Measurements from ENCODE around the gene OR2J3.
A peak's percentile ranks its signal among the peaks of the same experiment; 100 is the strongest.
"Not testable (repeated sequence)": the region's sequence is repeated elsewhere in the genome, so short reads cannot be mapped to it uniquely, and the experiment has no call there.

OR2J3 gene

DNA sequence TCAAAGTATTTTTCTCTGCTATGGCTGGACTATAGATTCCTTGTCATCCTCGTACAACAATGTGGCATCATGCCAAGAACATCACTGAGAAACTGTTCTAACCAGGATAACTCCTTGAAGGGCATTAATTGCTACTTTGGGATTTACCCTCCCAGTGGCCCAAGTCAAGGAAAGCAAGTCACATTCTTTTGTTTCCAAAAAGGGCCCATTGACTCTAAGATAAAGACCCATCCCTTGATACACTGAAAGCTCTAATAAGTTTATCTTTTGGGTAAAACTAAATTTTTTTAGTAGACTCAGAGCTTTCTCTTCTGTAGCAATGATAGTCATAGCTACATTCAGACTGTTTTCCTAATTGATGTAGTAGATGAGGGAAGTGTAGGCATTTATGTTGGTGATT lies at the start of gene OR2J3:
TSS of gene OR2J3 (plus strand) at position 301 of the 400 bp plus-strand sequence. CDS start 3,833 bp downstream, outside the sequence.
- Mint-ChIP-seq H3K36me3 (no peaks in the 10 kb centered on the region), H3K4me3 (no peak within 1 kb of the TSS), H3K27me3 (no peaks in the 10 kb centered on the region), H3K4me1 (no peaks in the 10 kb centered on the region), H3K27ac (no peak within 1 kb of the TSS), H3K9me3 (no peaks in the 10 kb centered on the region)
- DNase-seq: no peak
- CTCF ChIA-PET: no interaction called here

DNA sequence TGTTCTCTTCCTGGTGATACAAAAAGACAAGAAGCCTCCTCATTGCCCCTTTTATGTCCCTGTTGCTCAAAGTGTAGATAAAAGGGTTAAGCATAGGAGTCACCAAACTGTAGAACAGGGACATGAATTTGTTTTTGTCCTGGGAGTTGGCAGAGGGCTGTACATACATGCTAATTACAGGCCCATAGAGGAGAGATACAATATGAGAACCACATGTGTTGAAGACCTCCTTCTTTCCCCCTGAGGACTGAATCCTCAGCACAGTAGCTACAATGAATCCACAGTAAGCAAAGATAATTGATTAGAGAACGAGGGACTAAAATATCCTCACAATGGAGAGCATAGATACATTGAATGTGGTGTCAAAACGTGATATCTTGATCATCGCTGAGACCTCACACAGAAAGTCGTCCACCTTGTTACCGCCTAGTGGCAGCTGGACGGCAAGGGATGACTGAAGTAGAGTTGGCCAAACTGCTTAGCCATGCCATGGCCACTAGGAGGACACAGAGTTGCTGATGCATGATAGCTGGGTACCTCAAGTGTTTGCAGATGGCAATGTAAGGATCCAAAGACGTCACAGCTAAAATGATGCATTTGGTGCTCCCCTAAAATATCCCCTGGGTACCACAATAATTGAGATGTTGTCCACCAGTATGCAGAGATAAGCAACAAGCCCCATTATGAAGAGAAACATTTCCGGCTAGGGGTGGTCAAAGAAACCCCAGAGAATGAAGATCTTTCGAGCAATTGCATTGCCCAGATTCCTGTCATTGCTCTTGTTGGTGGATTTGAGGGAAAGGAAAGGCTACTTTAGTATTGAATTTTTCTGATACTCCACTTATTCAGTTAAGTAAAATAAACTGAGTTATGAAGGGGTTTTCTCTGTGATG lies 35.8 kb upstream of the OR2J3 start:
- Mint-ChIP-seq H3K36me3 (no peaks in the 10 kb centered on the region), H3K9me3 (peaks cover 2% of the 10 kb centered on the region), H3K4me1 (no peaks in the 10 kb centered on the region), H3K27ac (no peak overlapping the region), H3K27me3 (peaks cover 12% of the 10 kb centered on the region), H3K4me3 (no peak overlapping the region)
- peak; percentile 24 for DNase-seq
- CTCF ChIA-PET: no interaction called here

DNA sequence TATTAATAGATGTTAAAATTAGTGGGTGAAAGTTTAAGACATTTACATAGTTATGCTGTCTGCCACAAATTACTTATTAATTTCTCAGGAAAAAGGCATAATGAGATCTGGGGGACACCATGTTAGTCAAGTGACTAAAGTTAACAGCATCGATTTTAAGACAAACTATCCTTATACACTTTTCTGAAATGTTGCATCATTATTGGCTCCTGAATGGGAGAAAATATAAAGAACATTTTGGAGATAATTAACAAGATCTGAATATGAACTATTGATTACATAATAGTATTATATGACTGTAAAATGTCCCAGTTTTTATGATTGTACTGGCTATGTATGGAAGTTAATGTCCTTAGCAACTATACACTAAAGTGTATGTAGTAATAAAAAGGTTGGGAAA lies 28.7 kb upstream of the OR2J3 start:
- no peak for DNase-seq
- H3K27me3 Mint-ChIP-seq: peaks cover 21% of the 10 kb centered on the region
- H3K36me3 Mint-ChIP-seq: no peaks in the 10 kb centered on the region
- CTCF ChIA-PET: no interaction called here
- no peaks in the 10 kb centered on the region for H3K4me1 Mint-ChIP-seq
- H3K9me3 Mint-ChIP-seq: no peaks in the 10 kb centered on the region
- no peak overlapping the region for H3K27ac Mint-ChIP-seq
- H3K4me3 Mint-ChIP-seq: no peak overlapping the region

DNA sequence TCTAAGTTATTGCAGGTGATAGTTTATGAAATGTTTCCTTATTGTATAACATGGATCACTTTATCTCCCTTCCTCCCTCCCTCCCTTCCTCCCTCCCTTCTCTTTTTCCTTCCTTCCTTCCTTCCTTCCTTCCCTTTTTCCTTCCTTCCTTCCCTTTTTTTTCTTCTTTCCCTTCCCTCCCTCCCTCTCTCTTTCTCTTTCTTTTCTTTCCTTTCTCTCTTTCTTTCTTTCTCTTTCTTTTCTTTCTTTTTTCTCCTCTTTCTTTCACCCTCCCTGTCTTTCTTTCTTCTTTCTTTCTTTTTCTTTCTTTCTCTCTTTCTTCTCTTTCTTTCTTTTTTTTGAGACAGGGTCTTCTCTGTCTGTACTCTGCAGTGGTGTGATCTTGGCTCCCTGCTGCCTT lies 26.5 kb upstream of the OR2J3 start:
- no peaks in the 10 kb centered on the region for H3K9me3 Mint-ChIP-seq
- H3K27ac Mint-ChIP-seq: no peak overlapping the region
- CTCF ChIA-PET: no interaction called here
- no peaks in the 10 kb centered on the region for H3K4me1 Mint-ChIP-seq
- peaks cover 15% of the 10 kb centered on the region for H3K27me3 Mint-ChIP-seq
- H3K36me3 Mint-ChIP-seq: no peaks in the 10 kb centered on the region
- H3K4me3 Mint-ChIP-seq: no peak overlapping the region
- DNase-seq: no peak

DNA sequence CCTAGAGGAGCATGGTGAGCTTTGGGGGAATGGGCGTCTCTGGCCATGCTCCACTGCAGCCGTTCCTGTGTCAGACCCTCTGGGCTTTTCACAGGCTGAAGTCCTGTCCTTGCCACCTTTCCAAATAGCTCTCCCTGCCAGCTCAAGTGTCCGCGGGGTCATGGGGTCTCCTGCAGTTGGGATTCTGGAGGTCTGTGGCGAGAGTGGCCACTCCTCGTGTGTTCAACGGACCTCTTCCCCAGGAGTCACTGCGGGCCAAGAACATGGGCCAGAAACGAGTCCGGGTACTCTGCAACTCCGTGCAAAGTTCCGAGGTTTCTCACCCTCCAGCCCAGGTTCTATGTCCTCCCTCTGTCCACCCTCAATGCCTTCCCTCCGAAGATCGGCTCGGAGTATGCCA lies 25.4 kb upstream of the OR2J3 start:
- Mint-ChIP-seq H3K36me3 (no peaks in the 10 kb centered on the region), H3K4me1 (no peaks in the 10 kb centered on the region), H3K27me3 (peaks cover 9% of the 10 kb centered on the region), H3K27ac (no peak overlapping the region), H3K9me3 (no peaks in the 10 kb centered on the region), H3K4me3 (no peak overlapping the region)
- DNase-seq: no peak
- CTCF ChIA-PET: no interaction called here

DNA sequence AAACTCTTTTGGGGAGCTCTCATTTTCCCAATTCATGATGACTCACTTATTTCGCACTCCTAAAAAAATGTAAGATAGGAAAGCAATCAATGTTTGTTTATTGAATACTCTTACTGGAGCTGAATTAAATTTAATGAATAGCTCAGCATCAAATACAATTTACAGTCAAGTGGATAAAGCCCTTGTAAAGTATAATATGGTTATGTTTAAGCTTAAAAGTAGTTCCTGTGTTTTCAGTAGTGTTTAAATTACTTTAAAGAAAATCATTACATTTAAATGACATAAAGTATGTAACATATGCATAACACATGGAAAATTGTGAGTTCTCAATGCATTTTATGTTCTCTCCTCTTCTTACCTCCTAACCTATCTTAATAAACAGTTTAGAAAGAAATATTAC lies 20.6 kb upstream of the OR2J3 start, which contains the start of gene OR2B3:
TSS of gene OR2B3 (minus strand) at position 101 of the 400 bp plus-strand sequence. CDS start at position 36, 65 bp downstream.
- CTCF ChIA-PET: no interaction called here
- no peak within 1 kb of the TSS for H3K4me3 Mint-ChIP-seq
- peaks cover 4% of the 10 kb centered on the region for H3K27me3 Mint-ChIP-seq

DNA sequence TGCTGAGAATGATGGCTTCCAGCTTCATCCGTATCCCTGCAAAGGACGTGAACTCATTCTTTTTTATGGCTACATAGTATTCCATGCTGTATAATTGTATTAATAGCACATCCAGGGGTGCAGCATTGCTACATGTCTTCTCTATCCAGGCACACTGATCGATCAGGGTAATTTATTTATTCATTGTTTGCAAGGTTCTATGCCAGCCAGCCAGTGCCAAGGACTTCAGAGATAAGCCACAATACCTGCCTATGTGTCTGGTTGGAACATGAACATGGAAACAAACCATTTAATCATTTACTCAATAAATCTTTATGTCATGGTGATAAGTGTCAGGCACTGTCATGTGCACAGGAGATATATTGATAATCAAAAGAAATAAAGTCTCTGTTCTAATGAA lies 14.9 kb upstream of the OR2J3 start:
- Mint-ChIP-seq H3K36me3 (no peaks in the 10 kb centered on the region), H3K4me1 (no peaks in the 10 kb centered on the region), H3K9me3 (no peaks in the 10 kb centered on the region), H3K27me3 (no peaks in the 10 kb centered on the region), H3K27ac (no peak overlapping the region), H3K4me3 (no peak overlapping the region)
- CTCF ChIA-PET: no interaction called here
- no peak for DNase-seq

More for the DNA sequence above, 20.6 kb upstream of the OR2J3 start, which contains the start of gene OR2B3:
- DNase-seq: no peak
- Mint-ChIP-seq H3K4me1 (no peaks in the 10 kb centered on the region), H3K27ac (no peak within 1 kb of the TSS), H3K36me3 (no peaks in the 10 kb centered on the region), H3K9me3 (no peaks in the 10 kb centered on the region)

DNA sequence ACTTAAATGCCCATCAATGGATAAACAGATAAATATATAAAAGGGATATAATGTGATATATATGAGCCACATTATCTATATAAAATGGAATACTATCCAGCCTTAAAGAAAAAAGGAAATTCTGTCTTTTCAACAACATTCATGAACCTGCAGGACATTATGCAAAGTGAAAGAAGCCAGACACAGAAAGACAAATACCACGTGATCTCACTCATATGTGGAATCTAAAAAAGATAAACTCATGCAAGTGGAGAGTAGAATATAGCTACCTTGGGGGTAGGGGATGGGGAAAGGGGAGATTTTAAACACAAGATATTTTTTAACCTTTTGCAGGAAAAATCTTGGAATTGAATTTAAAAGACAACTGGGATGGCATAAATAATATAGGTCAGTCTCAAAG lies 10.1 kb upstream of the OR2J3 start:
- H3K9me3 Mint-ChIP-seq: no peaks in the 10 kb centered on the region
- H3K27me3 Mint-ChIP-seq: peaks cover 8% of the 10 kb centered on the region
- no peak overlapping the region for H3K27ac Mint-ChIP-seq
- H3K4me3 Mint-ChIP-seq: no peak overlapping the region
- CTCF ChIA-PET: no interaction called here
- H3K36me3 Mint-ChIP-seq: no peaks in the 10 kb centered on the region
- H3K4me1 Mint-ChIP-seq: no peaks in the 10 kb centered on the region
- DNase-seq: no peak

DNA sequence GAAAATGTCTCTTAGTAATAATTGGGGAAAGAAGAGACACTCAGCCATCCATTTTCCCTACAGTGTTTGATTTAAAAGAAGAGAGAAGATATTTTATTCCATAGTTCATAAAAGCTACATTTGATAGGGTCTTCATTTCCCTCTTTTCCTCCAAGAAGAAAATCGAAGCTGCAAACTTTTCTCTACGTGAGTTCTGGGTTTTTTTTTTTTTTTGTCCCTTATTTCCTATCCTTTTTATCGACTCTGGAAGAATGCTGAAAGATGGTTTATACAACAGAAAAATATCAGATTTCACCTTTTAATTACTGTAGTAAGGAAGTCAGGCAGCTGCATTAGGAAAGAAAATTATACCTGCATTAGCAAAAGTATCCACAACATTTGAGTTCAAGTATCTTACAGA lies 8.7 kb upstream of the OR2J3 start, which contains the start of gene OR2J1:
TSS of gene OR2J1 (plus strand) at position 301 of the 400 bp plus-strand sequence. CDS start 1,453 bp downstream, outside the sequence.
- H3K4me1 Mint-ChIP-seq: no peaks in the 10 kb centered on the region
- no peak within 1 kb of the TSS for H3K4me3 Mint-ChIP-seq
- CTCF ChIA-PET: no interaction called here
- H3K27me3 Mint-ChIP-seq: peaks cover 8% of the 10 kb centered on the region
- H3K36me3 Mint-ChIP-seq: no peaks in the 10 kb centered on the region
- DNase-seq: no peak
- H3K27ac Mint-ChIP-seq: no peak within 1 kb of the TSS
- no peaks in the 10 kb centered on the region for H3K9me3 Mint-ChIP-seq

DNA sequence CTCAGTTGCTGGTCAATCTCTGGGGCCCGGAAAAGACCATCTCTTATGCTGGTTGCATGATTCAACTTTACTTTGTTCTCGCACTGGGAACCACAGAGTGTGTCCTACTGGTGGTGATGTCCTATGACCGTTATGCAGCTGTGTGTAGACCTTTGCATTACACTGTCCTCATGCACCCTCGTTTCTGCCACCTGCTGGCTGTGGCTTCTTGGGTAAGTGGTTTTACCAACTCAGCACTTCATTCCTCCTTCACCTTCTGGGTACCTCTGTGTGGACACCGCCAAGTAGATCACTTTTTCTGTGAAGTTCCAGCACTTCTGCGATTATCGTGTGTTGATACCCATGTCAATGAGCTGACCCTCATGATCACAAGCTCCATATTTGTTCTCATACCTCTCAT lies 4.3 kb downstream of the OR2J3 start:
- Mint-ChIP-seq H3K4me1 (no peaks in the 10 kb centered on the region), H3K4me3 (no peak overlapping the region)
- CTCF ChIA-PET: no interaction called here

DNA sequence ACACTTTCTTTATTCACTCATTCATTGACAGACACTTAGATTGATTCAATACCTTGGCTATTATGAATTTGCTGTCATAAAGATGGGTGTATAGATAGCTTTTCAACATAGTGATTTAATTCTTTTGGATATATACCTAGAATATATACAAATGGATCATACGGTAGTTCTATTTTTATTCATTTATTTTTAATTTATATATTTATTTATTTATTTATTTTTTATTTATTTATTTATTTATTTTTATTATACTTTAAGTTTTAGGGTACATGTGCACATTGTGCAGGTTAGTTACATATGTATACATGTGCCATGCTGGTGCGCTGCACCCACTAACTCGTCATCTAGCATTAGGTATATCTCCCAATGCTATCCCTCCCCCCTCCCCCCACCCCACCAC lies 7.1 kb downstream of the OR2J3 start:
- H3K36me3 Mint-ChIP-seq, DNase-seq, H3K4me1 Mint-ChIP-seq, H3K9me3 Mint-ChIP-seq, H3K27me3 Mint-ChIP-seq, H3K4me3 Mint-ChIP-seq, CTCF ChIA-PET, H3K27ac Mint-ChIP-seq: not testable (repeated sequence)

More for the DNA sequence above, 4.3 kb downstream of the OR2J3 start:
- H3K36me3 Mint-ChIP-seq: no peaks in the 10 kb centered on the region
- H3K27me3 Mint-ChIP-seq: no peaks in the 10 kb centered on the region
- no peak overlapping the region for H3K27ac Mint-ChIP-seq
- H3K9me3 Mint-ChIP-seq: no peaks in the 10 kb centered on the region
- DNase-seq: peak; percentile 24

DNA sequence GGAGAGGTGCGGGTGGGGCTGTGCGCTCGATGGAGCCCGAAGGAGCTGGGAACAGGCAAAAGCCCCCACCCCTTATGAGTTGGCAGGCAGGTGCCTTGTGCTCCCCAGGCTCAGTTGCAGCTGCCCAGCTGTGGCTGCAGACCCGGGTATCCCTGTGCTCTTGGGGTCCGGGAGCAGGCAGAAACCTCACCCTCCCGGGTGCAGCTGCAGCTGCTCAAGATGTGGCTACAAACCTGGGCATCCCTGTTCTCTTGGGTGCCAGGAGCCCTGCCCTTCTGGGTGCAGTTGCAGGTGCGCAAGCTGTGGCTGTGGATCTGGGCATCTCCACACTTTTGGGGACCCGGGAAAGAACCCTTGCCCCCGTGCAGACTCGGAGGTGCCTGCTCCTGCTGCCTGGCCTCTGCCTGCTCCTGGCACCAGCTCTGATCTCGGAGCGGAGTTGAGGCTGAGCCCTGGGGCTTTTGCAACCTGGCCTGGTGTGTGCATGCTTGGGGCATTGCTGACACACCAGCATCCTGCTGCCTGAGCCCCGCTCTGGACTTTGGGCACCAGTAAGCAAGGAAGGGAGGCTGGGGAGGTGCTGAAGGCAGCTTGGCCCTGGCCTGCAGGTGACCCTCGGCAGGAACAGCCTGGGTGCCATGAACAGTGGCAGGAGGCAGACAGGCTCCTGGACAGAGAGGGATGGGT lies 21.6 kb downstream of the OR2J3 start:
- no peak for DNase-seq
- Mint-ChIP-seq H3K4me1 (no peaks in the 10 kb centered on the region), H3K9me3 (no peaks in the 10 kb centered on the region), H3K27ac (no peak overlapping the region), H3K27me3 (peaks cover 11% of the 10 kb centered on the region), H3K36me3 (no peaks in the 10 kb centered on the region), H3K4me3 (no peak overlapping the region)
- CTCF ChIA-PET: no interaction called here

DNA sequence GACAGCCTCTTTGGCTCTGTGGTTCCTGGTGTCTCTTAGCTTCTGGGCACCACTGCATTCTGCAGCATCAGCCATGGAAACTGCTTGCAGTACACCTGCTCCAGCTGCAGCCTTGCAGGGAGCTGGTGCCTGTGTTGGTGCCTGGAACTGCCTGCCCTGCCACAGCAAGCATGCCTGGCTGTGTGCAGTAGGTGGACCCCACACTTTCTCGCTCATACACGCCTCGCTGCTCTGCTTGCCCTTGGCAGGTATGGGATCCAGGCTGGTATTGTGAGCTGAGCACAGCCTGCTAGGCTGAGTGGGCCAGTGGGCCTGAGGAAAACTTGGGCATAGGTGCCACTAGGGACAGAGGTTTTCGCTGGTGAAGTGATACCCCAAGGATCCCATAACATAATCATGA lies 22.8 kb downstream of the OR2J3 start:
- CTCF ChIA-PET: no interaction called here
- H3K27me3 Mint-ChIP-seq: peaks cover 9% of the 10 kb centered on the region
- no peak overlapping the region for H3K4me3 Mint-ChIP-seq
- no peaks in the 10 kb centered on the region for H3K36me3 Mint-ChIP-seq
- H3K4me1 Mint-ChIP-seq: no peaks in the 10 kb centered on the region
- no peak overlapping the region for H3K27ac Mint-ChIP-seq
- DNase-seq: no peak
- no peaks in the 10 kb centered on the region for H3K9me3 Mint-ChIP-seq

DNA sequence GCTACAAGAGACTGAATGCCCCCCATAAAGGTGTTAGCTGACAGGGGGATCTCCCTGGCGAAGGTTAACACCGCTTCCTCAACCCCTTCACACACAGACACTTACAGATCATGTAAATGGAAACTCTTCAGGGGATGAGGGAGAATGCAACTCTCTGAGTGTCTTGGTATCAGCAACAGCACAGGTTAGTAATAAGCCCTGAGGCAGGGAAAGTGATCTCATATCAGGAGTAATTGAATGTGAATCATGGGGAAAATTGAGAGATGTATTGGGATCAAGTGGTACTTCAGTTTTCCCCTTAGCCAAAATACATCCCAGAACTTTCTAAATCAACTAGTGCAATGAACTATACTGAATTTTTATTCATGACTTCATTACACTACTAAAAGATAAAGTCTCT lies 23.8 kb downstream of the OR2J3 start:
- CTCF ChIA-PET: no interaction called here
- no peaks in the 10 kb centered on the region for H3K4me1 Mint-ChIP-seq

DNA sequence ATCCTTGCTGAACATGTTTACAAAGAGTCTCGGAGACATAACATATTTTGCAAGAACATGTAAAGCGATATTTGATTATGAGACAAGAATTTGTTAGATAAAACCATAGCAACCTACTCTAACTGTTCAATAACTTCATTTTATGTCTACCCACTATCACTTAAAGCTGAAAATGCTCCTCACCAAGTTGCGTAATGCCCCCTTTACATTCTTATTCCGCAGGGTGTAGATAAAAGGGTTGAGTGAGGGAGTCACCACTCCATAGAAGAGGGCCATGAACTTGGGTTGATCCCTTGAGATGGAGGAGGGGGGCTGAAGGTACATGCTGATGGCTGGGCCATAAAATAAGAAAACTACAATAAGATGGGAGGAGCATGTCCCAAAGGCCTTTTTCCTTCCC lies 29.9 kb downstream of the OR2J3 start:
- Mint-ChIP-seq H3K9me3 (no peaks in the 10 kb centered on the region), H3K36me3 (no peaks in the 10 kb centered on the region), H3K4me1 (no peaks in the 10 kb centered on the region), H3K27ac (no peak overlapping the region), H3K4me3 (no peak overlapping the region), H3K27me3 (no peaks in the 10 kb centered on the region)
- DNase-seq: no peak
- CTCF ChIA-PET: no interaction called here

More for the DNA sequence above, 23.8 kb downstream of the OR2J3 start:
- Mint-ChIP-seq H3K27me3 (peaks cover 7% of the 10 kb centered on the region), H3K27ac (no peak overlapping the region), H3K4me3 (no peak overlapping the region), H3K36me3 (no peaks in the 10 kb centered on the region), H3K9me3 (no peaks in the 10 kb centered on the region)
- no peak for DNase-seq

All from activated naive CD4-positive, alpha-beta T cell treated with anti-CD3 and anti-CD28 coated beads, Interleukin-2, amount 10 ng/mL, durations not matched to agents 7 days and 5 days (primary cell).